CD1c-positive myeloid dendritic cell (primary cell): Measurements from ENCODE around the gene DAB2IP.

Experiments
- DNase-seq: peaks from one replicate; pipeline ENCODE4 v3.0.0-alpha.2; 2016; ENCODE audit errors: extremely low spot score

DAB2IP gene

GRCh38 chr9:121626012-121626411 lies 25.4 kb upstream of the DAB2IP start:
- no peak for DNase-seq

- no peak for DNase-seq
Observed at GRCh38 chr9:121627427-121627826, 24.0 kb upstream of the DAB2IP start.

GRCh38 chr9:121628401-121628800 lies 23.0 kb upstream of the DAB2IP start:
- DNase-seq: no peak

GRCh38 chr9:121631115-121631514 lies 20.3 kb upstream of the DAB2IP start:
- DNase-seq: no peak

GRCh38 chr9:121631978-121632418 lies 19.4 kb upstream of the DAB2IP start:
- DNase-seq: no peak

- DNase-seq: no peak
Observed at GRCh38 chr9:121633119-121633714, 18.2 kb upstream of the DAB2IP start.

GRCh38 chr9:121633736-121634135 lies 17.7 kb upstream of the DAB2IP start:
- no peak for DNase-seq

GRCh38 chr9:121634329-121635261 lies 16.8 kb upstream of the DAB2IP start:
- peak; percentile 57 for DNase-seq

- no peak for DNase-seq
Observed at GRCh38 chr9:121635300-121635876, 16.0 kb upstream of the DAB2IP start.

- DNase-seq: no peak
Observed at GRCh38 chr9:121636341-121636865, 15.0 kb upstream of the DAB2IP start.

GRCh38 chr9:121636978-121637712 lies 14.3 kb upstream of the DAB2IP start:
- no peak for DNase-seq

GRCh38 chr9:121637713-121638220 lies 13.7 kb upstream of the DAB2IP start:
- DNase-seq: no peak

- DNase-seq: no peak
Observed at GRCh38 chr9:121638399-121638798, 13.0 kb upstream of the DAB2IP start.

- DNase-seq: no peak
Observed at GRCh38 chr9:121638901-121639592, 12.4 kb upstream of the DAB2IP start.

GRCh38 chr9:121639619-121640018 lies 11.8 kb upstream of the DAB2IP start:
- DNase-seq: no peak

- DNase-seq: no peak
Observed at GRCh38 chr9:121640076-121640475, 11.4 kb upstream of the DAB2IP start.

GRCh38 chr9:121640491-121641223 lies 10.8 kb upstream of the DAB2IP start:
- peak; percentile 63 for DNase-seq

- no peak for DNase-seq
Observed at GRCh38 chr9:121641224-121641611, 10.2 kb upstream of the DAB2IP start.

- no peak for DNase-seq
Observed at GRCh38 chr9:121642758-121643157, 8.7 kb upstream of the DAB2IP start.

GRCh38 chr9:121643473-121643872 lies 8.0 kb upstream of the DAB2IP start:
- DNase-seq: no peak
